Measurements from ENCODE around the gene TMC8.
A peak's percentile ranks its signal among the peaks of the same experiment; 100 is the strongest.
"Not testable (repeated sequence)": the region's sequence is repeated elsewhere in the genome, so short reads cannot be mapped to it uniquely, and the experiment has no call there.

The TMC8 gene

GRCh38 chr17:78134899-78135385 is 4.4 kb downstream of the TMC8 start:
- in situ Hi-C loops (cut with HindIII; ENCODE audit: low sequenced_read_pairs), result no loop called here
- TF ChIP-seq, protein P1, sequence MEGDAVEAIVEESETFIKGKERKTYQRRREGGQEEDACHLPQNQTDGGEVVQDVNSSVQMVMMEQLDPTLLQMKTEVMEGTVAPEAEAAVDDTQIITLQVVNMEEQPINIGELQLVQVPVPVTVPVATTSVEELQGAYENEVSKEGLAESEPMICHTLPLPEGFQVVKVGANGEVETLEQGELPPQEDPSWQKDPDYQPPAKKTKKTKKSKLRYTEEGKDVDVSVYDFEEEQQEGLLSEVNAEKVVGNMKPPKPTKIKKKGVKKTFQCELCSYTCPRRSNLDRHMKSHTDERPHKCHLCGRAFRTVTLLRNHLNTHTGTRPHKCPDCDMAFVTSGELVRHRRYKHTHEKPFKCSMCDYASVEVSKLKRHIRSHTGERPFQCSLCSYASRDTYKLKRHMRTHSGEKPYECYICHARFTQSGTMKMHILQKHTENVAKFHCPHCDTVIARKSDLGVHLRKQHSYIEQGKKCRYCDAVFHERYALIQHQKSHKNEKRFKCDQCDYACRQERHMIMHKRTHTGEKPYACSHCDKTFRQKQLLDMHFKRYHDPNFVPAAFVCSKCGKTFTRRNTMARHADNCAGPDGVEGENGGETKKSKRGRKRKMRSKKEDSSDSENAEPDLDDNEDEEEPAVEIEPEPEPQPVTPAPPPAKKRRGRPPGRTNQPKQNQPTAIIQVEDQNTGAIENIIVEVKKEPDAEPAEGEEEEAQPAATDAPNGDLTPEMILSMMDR (IDR thresholded peaks at IDR 0.05; ENCODE audit: low read depth, low read length, missing control alignments), result no peak
- no peak for DNase-seq (ENCODE audit: low read depth)
- H3K4me3 ChIP-seq (ENCODE audit: low read depth, low read length), result no peak overlapping the region

DNA sequence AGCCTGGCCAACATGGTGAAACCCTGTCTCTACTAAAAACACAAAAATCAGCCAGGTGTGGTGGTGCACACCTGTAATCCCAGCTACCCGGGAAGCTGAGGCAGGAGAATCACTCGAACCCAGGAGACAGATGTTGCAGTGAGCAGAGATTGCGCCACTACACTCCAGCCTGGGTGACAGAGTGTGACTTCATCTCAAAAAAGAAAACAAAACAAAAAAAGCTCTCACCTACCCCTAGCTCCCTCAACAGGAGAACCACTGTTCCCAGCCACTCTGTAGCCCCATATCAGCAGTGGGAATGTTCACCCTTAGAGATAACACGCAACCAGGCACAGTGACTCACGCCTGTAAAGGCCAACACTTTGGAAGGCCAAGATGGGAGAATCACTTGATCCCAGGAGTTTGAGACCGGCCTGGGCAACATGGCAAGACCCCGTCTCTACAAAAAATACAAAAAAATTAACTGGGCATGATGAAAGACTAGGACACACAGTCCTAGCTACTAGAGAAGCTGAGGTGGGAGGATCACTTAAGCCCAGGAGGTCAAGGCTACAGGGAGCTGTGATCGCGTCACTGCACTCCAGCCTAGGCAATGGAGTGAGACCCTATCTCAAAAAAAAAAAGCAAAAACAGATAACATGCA is 5.4 kb downstream of the TMC8 start:
- in situ Hi-C loops (cut with HindIII; ENCODE audit: low sequenced_read_pairs), result no loop called here
- TF ChIP-seq, protein P1 (IDR thresholded peaks at IDR 0.05; ENCODE audit: low read depth, low read length, missing control alignments), result no peak
- no peak overlapping the region for H3K4me3 ChIP-seq (ENCODE audit: low read depth, low read length)
- DNase-seq (ENCODE audit: low read depth), result no peak

- H3K4me3 ChIP-seq (ENCODE audit: low read depth, low read length), result no peak overlapping the region
- TF ChIP-seq, protein P1 (IDR thresholded peaks at IDR 0.05; ENCODE audit: low read depth, low read length, missing control alignments), result peak; percentile 40
- DNase-seq (ENCODE audit: low read depth), result no peak
- in situ Hi-C loops (cut with HindIII; ENCODE audit: low sequenced_read_pairs), result no loop called here
Observed at GRCh38 chr17:78137392-78138203, 7.0 kb downstream of the TMC8 start.

DNA sequence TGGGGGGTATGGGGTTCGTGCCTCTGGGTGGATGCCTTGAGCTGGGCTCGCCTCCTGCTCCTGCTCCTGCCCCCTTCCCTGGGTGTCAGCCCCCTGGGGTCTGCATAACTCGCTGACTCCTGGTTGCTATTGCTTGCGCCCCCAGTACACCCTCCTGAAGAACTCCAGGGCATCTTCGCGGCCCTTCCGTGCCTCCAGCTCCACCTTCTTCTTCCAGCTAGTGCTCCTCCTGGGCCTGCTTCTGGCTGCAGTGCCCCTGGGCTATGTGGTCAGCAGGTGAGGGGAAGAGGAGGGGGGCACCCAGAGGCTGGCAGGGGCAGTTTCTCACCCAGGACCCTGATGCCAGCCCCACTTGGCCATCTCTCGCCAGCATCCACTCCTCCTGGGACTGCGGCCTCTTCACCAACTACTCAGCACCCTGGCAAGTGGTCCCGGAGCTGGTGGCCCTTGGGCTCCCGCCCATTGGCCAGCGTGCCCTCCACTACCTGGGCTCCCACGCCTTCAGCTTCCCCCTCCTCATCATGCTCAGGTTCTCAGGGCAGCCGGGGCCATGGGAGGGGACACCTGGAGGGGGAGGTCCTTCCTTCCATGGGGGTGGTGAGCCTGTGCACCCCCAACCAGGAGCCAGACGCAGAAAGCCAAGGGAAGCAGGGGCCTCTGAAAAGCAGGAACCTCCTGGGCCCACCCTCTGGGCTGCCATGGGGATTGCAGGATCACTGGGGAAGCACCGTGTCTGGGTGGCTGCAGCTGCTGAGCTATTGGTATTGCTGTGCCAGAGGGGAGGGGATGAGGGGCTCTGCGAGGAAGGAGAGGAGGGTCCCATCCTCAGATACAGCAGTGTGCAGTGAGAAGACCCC is 7.9 kb downstream of the TMC8 start:
- no peak for DNase-seq (ENCODE audit: low read depth)
- in situ Hi-C loops (cut with HindIII; ENCODE audit: low sequenced_read_pairs), result no loop called here
- no peak overlapping the region for H3K4me3 ChIP-seq (ENCODE audit: low read depth, low read length)
- TF ChIP-seq, protein P1 (IDR thresholded peaks at IDR 0.05; ENCODE audit: low read depth, low read length, missing control alignments), result no peak

DNA sequence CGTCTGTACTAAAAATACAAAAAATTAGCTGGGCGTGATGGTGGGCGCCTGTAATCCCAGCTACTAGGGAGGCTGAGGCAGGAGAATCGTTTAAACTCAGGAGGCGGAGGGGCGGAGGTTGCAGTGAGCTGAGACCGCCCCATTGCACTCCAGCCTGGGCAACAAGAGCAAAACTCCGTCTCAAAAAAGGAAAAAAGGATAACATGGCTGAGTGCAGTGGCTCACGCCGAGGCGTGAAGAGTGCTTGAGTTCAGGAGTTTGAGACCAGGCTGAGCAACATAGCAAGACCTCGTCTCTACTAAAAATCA is 9.2 kb downstream of the TMC8 start:
- H3K4me3 ChIP-seq (ENCODE audit: low read depth, low read length); DNase-seq (ENCODE audit: low read depth): not testable (repeated sequence)
- in situ Hi-C loops (cut with HindIII; ENCODE audit: low sequenced_read_pairs), result loop anchor here (5.0 kb wide), 1 partner anchor 103 kb away; no protein-coding TSS in a partner anchor

- no peak overlapping the region for H3K4me3 ChIP-seq (ENCODE audit: low read depth, low read length)
- no peak for DNase-seq (ENCODE audit: low read depth)
- in situ Hi-C loops (cut with HindIII; ENCODE audit: low sequenced_read_pairs), result loop anchor here (5.0 kb wide), 1 partner anchor 103 kb away; no protein-coding TSS in a partner anchor
- TF ChIP-seq, protein P1 (IDR thresholded peaks at IDR 0.05; ENCODE audit: low read depth, low read length, missing control alignments), result no peak
Observed at GRCh38 chr17:78140169-78141051, 9.8 kb downstream of the TMC8 start.

All from astrocyte of the cerebellum (primary cell).